Trophoblast cell (in vitro differentiated cells and primary cell): ENCODE data around the gene SCGB1A1.

Experiments used
- DNase-seq, 2 donors: peaks; one replicate each; pipeline ENCODE4 v3.0.0-alpha.2; 2016
- H2AFZ ChIP-seq: 2 replicates; pipeline ENCODE4 v1.6.1; 2013; ENCODE audit warnings: low read length, moderate library complexity, mild to moderate bottlenecking; ENCODE audit not compliant: insufficient read depth, poor library complexity
- H2AK5ac ChIP-seq: 2 replicates; pipeline ENCODE4 v1.6.1; 2013; ENCODE audit warnings: mild to moderate bottlenecking, low read length
- H2BK120ac ChIP-seq: 2 replicates; pipeline ENCODE4 v1.6.1; 2013; ENCODE audit warnings: low read length, mild to moderate bottlenecking, moderate library complexity; ENCODE audit not compliant: insufficient read depth, poor library complexity
- H2BK12ac ChIP-seq: 2 replicates; pipeline ENCODE4 v1.6.1; 2013; ENCODE audit warnings: mild to moderate bottlenecking, low read length, moderate library complexity
- H2BK5ac ChIP-seq: 2 replicates; pipeline ENCODE4 v1.6.1; 2013; ENCODE audit warnings: low read length, low read depth, moderate library complexity, mild to moderate bottlenecking; ENCODE audit not compliant: poor library complexity
- H3K14ac ChIP-seq: 2 replicates; pipeline ENCODE4 v1.6.1; 2013; ENCODE audit warnings: mild to moderate bottlenecking, low read length
- H3K18ac ChIP-seq: 2 replicates; pipeline ENCODE4 v1.6.1; 2013; ENCODE audit warnings: mild to moderate bottlenecking, low read length
- H3K23ac ChIP-seq: 2 replicates; pipeline ENCODE4 v1.6.1; 2013; ENCODE audit warnings: low read length
- H3K27ac ChIP-seq: 2 replicates; pipeline ENCODE4 v1.5.1; 2013; ENCODE audit warnings: low read depth, mild to moderate bottlenecking, inconsistent platforms, low read length, moderate library complexity
- H3K27me3 ChIP-seq: 2 replicates; pipeline ENCODE4 v1.6.1; 2013; ENCODE audit warnings: inconsistent platforms, mild to moderate bottlenecking, low read length, moderate library complexity; ENCODE audit not compliant: insufficient read depth
- H3K36me3 ChIP-seq, 2 experiments: 1 replicate in 1 of 2; 2 replicates in 1 of 2; pipeline ENCODE4 v1.6.1; 2013; ENCODE audit warnings: low read length in 2 of 2, mild to moderate bottlenecking in 2 of 2, moderate library complexity in 1 of 2; ENCODE audit not compliant: insufficient read depth in 2 of 2, control insufficient read depth in 1 of 2
- H3K4ac ChIP-seq: 2 replicates; pipeline ENCODE4 v1.6.1; 2013; ENCODE audit warnings: low read depth, mild to moderate bottlenecking, low read length, moderate library complexity
- H3K4me1 ChIP-seq, 2 experiments: 1 replicate in 1 of 2; 2 replicates in 1 of 2; pipeline ENCODE4 v1.6.1; 2013; ENCODE audit warnings: low read length in 2 of 2, mild to moderate bottlenecking in 2 of 2, moderate library complexity in 1 of 2; ENCODE audit not compliant: insufficient read depth in 2 of 2, control insufficient read depth in 1 of 2
- H3K4me2 ChIP-seq: 2 replicates; pipeline ENCODE4 v1.6.1; 2013; ENCODE audit warnings: inconsistent platforms, mild to moderate bottlenecking, low read length, moderate library complexity
- H3K4me3 ChIP-seq: 2 replicates; pipeline ENCODE4 v1.5.1; 2013; ENCODE audit warnings: mild to moderate bottlenecking, low read depth, low read length, inconsistent platforms
- H3K79me1 ChIP-seq: one replicate; pipeline ENCODE4 v1.6.1; 2013; ENCODE audit warnings: low read length
- H3K79me2 ChIP-seq: 2 replicates; pipeline ENCODE4 v1.6.1; 2013; ENCODE audit warnings: low read length, mild to moderate bottlenecking; ENCODE audit not compliant: control insufficient read depth, insufficient read depth, poor library complexity
- H3K9ac ChIP-seq: 2 replicates; pipeline ENCODE4 v1.6.1; 2013; ENCODE audit warnings: mild to moderate bottlenecking, low read length
- H3K9me3 ChIP-seq: 2 replicates; pipeline ENCODE4 v1.6.1; 2013; ENCODE audit warnings: low read depth, mild to moderate bottlenecking, control low read depth, inconsistent platforms, low read length; ENCODE audit not compliant: insufficient read depth
- H4K12ac ChIP-seq: 2 replicates; pipeline ENCODE4 v1.6.1; 2013; ENCODE audit warnings: low read depth, mild to moderate bottlenecking, low read length, moderate library complexity
- H4K8ac ChIP-seq: 2 replicates; pipeline ENCODE4 v1.6.1; 2013; ENCODE audit warnings: low read depth, mild to moderate bottlenecking, low read length, moderate library complexity
- H4K91ac ChIP-seq: one replicate; pipeline ENCODE4 v1.6.1; 2013; ENCODE audit warnings: low read depth, mild to moderate bottlenecking, low read length, moderate library complexity
- WGBS: extraction: QIAGEN DNeasy Blood & Tissue Kit; methylation state at CpG from one replicate; pipeline ENCODE4 v1.1.7; 2013; ENCODE audit warnings: missing lambda C conversion rate; ENCODE audit not compliant: insufficient read length, insufficient coverage; ENCODE audit errors: extremely low coverage; 5-methylcytosine and 5-hydroxymethylcytosine counted together

The SCGB1A1 gene

GRCh38 chr11:62416596-62416995 is 2.2 kb upstream of the SCGB1A1 start:
- H3K9ac ChIP-seq: no peak overlapping the region

GRCh38 chr11:62418136-62418535 is 697 bp upstream of the SCGB1A1 start:
- no CpG with 5 or more reads among the region's 5 CpGs for WGBS
- H3K9ac ChIP-seq: no peak overlapping the region
- no peak overlapping the region for H2AK5ac ChIP-seq
- DNase-seq: no peak
- no peak overlapping the region for H3K18ac ChIP-seq
- H3K9me3 ChIP-seq: no peaks in the 10 kb centered on the region
- no peak overlapping the region for H3K4ac ChIP-seq
- no peak overlapping the region for H4K12ac ChIP-seq
- H2BK5ac ChIP-seq: no peak overlapping the region
- H2BK12ac ChIP-seq: no peak overlapping the region
- H3K4me2 ChIP-seq: no peak overlapping the region
- no peaks in the 10 kb centered on the region for H3K27me3 ChIP-seq
- peaks cover 7 to 10% of the 10 kb centered on the region in 2 experiments for H3K4me1 ChIP-seq
- H4K8ac ChIP-seq: no peak overlapping the region
- H2AFZ ChIP-seq: no peak overlapping the region
- no peak overlapping the region for H3K23ac ChIP-seq
- no peak overlapping the region for H2BK120ac ChIP-seq
- no peak overlapping the region for H3K27ac ChIP-seq
- no peak overlapping the region for H4K91ac ChIP-seq
- no peaks in the 10 kb centered on the region for H3K79me2 ChIP-seq
- H3K79me1 ChIP-seq: peaks cover 2% of the 10 kb centered on the region
- H3K4me3 ChIP-seq: no peak overlapping the region
- no peak overlapping the region for H3K14ac ChIP-seq
- H3K36me3 ChIP-seq: no peaks in the 10 kb centered on the region

More at GRCh38 chr11:62416596-62416995, 2.2 kb upstream of the SCGB1A1 start:
- H4K12ac ChIP-seq: no peak overlapping the region
- no peaks in the 10 kb centered on the region for H3K79me2 ChIP-seq
- H3K79me1 ChIP-seq: no peaks in the 10 kb centered on the region
- no peaks in the 10 kb centered on the region for H3K36me3 ChIP-seq
- no CpG with 5 or more reads among the region's 12 CpGs for WGBS
- H3K4me1 ChIP-seq: peaks cover 7 to 8% of the 10 kb centered on the region in 2 experiments
- no peak overlapping the region for H3K4me2 ChIP-seq
- no peak overlapping the region for H3K18ac ChIP-seq
- H3K14ac ChIP-seq: no peak overlapping the region
- no peak overlapping the region for H3K27ac ChIP-seq
- no peak overlapping the region for H2BK120ac ChIP-seq
- no peak overlapping the region for H3K23ac ChIP-seq
- H3K4me3 ChIP-seq: no peak overlapping the region
- H3K27me3 ChIP-seq: no peaks in the 10 kb centered on the region
- H3K4ac ChIP-seq: no peak overlapping the region
- H2BK12ac ChIP-seq: peak overlapping the region; percentile 29
- DNase-seq: peak in 1 of 2 donors; percentile 51
- H4K8ac ChIP-seq: no peak overlapping the region
- no peak overlapping the region for H2AFZ ChIP-seq
- H3K9me3 ChIP-seq: no peaks in the 10 kb centered on the region
- no peak overlapping the region for H4K91ac ChIP-seq
- no peak overlapping the region for H2BK5ac ChIP-seq
- no peak overlapping the region for H2AK5ac ChIP-seq

DNA sequence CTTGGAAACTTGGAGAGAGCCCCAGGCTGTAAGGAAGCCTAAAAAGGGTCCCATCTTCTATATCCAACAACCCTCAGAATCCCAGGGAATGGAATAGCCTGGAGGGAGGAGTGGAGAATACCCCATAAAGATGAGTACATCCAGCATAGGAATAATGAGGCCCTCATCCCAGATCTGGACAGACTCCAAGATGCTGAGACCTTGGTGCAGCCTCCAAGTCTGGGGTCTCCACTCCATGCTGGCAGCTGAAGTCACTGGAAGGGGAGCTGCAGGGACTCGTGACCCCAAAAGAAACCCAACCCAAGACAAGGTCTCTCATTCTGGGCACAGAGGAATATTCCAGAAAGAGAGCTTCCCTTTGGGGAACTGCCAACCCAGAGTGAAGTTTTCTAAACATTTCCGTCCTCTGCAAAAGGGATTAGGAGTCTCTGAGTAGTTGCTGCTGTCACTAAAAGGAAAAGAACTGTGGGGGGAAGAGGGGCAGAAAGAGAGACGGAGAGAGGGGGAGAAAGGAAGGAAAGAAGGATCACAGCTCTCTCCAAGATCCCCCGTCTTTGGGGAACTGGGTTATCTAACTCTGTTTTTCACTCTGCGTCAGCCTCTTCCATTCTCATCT is 589 bp downstream of the SCGB1A1 start:
- no peak overlapping the region for H2AK5ac ChIP-seq

GRCh38 chr11:62419943-62420342 is 1.1 kb downstream of the SCGB1A1 start:
- H2AK5ac ChIP-seq: no peak overlapping the region
- H3K23ac ChIP-seq: no peak overlapping the region
- no peak overlapping the region for H3K18ac ChIP-seq
- no peak overlapping the region for H2BK5ac ChIP-seq
- no peak overlapping the region for H3K4me3 ChIP-seq
- H2AFZ ChIP-seq: no peak overlapping the region
- no peaks in the 10 kb centered on the region for H3K79me2 ChIP-seq
- no peak overlapping the region for H3K9ac ChIP-seq
- H4K8ac ChIP-seq: no peak overlapping the region
- no peak overlapping the region for H3K14ac ChIP-seq
- H2BK12ac ChIP-seq: no peak overlapping the region
- peaks cover 8% of the 10 kb centered on the region for H3K79me1 ChIP-seq
- WGBS: no CpG with 5 or more reads among the region's 1 CpG
- no peak overlapping the region for H3K27ac ChIP-seq
- H3K36me3 ChIP-seq: no peaks in the 10 kb centered on the region
- H3K9me3 ChIP-seq: no peaks in the 10 kb centered on the region
- no peaks in the 10 kb centered on the region for H3K27me3 ChIP-seq
- peaks cover 8 to 10% of the 10 kb centered on the region in 2 experiments for H3K4me1 ChIP-seq
- no peak overlapping the region for H3K4ac ChIP-seq
- H4K12ac ChIP-seq: no peak overlapping the region
- H2BK120ac ChIP-seq: no peak overlapping the region
- H4K91ac ChIP-seq: no peak overlapping the region
- no peak for DNase-seq
- H3K4me2 ChIP-seq: no peak overlapping the region

More for the DNA sequence above, 589 bp downstream of the SCGB1A1 start:
- H3K27me3 ChIP-seq: no peaks in the 10 kb centered on the region
- H3K36me3 ChIP-seq: no peaks in the 10 kb centered on the region
- H3K79me2 ChIP-seq: no peaks in the 10 kb centered on the region
- no peak overlapping the region for H3K4me3 ChIP-seq
- H3K4me2 ChIP-seq: no peak overlapping the region
- no peak overlapping the region for H3K9ac ChIP-seq
- no peak overlapping the region for H2BK120ac ChIP-seq
- H2AFZ ChIP-seq: no peak overlapping the region
- no peak overlapping the region for H4K8ac ChIP-seq
- no peak overlapping the region for H3K23ac ChIP-seq
- H4K12ac ChIP-seq: no peak overlapping the region
- no peaks in the 10 kb centered on the region for H3K9me3 ChIP-seq
- no peak overlapping the region for H2BK5ac ChIP-seq
- H3K4ac ChIP-seq: no peak overlapping the region
- no peak overlapping the region for H4K91ac ChIP-seq
- no peak overlapping the region for H3K14ac ChIP-seq
- peaks cover 5% of the 10 kb centered on the region for H3K79me1 ChIP-seq
- no CpG with 5 or more reads among the region's 5 CpGs for WGBS
- H2BK12ac ChIP-seq: peak overlapping the region; percentile 38
- no peak overlapping the region for H3K27ac ChIP-seq
- DNase-seq: no peak
- no peak overlapping the region for H3K18ac ChIP-seq
- peaks cover 8% of the 10 kb centered on the region in 2 experiments for H3K4me1 ChIP-seq
